Epithelial cell of esophagus (primary cell): ENCODE data around the gene ANO6.

Source experiments
- DNase-seq: peaks from one replicate; pipeline ENCODE4 v3.0.0; 2010; ENCODE audit warnings: low read depth
- H3K4me3 ChIP-seq: 2 replicates; pipeline ENCODE4 v1.5.1; 2011; ENCODE audit warnings: mild to moderate bottlenecking, low read length, control low read depth
- TF ChIP-seq, protein P1 (sequence below): IDR thresholded peaks from 2 replicates; pipeline ENCODE4 v1.5.1; 2011; ENCODE audit warnings: low read depth, mild to moderate bottlenecking, low read length, control low read depth, inconsistent platforms; ENCODE audit not compliant: insufficient read depth; ENCODE audit errors: missing control alignments

The ANO6 gene

DNA sequence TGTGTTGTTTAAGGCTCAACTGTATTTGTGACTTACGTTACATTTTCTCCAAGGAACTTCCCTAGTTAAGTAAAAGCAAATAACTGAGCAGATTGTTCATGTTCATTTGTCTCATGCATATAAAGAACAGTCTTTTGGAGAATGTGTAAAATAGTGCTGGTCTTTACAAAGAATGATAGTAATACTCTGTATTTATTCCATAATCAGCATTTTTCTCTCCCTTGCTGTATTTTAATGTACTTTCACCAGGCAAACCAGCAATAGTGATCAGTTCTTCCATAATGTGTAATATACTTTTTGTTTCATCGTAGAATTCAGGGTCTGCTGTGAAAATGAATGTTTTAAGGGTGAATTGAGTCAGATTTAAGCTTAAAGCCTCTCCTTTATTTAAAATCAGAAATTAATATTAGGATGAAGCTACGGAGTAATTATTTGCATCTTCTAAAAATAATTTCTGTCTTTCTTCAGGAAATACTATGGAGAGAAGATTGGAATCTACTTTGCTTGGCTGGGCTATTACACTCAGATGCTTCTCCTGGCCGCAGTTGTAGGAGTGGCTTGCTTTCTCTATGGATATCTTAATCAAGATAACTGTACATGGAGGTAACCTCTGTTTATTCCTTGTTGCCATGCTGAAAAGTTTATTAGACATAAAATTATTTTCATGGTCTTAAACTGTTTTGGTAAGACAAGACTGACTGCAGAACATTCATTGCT, 141.1 kb downstream of the ANO6 start:
- TF ChIP-seq, protein P1, sequence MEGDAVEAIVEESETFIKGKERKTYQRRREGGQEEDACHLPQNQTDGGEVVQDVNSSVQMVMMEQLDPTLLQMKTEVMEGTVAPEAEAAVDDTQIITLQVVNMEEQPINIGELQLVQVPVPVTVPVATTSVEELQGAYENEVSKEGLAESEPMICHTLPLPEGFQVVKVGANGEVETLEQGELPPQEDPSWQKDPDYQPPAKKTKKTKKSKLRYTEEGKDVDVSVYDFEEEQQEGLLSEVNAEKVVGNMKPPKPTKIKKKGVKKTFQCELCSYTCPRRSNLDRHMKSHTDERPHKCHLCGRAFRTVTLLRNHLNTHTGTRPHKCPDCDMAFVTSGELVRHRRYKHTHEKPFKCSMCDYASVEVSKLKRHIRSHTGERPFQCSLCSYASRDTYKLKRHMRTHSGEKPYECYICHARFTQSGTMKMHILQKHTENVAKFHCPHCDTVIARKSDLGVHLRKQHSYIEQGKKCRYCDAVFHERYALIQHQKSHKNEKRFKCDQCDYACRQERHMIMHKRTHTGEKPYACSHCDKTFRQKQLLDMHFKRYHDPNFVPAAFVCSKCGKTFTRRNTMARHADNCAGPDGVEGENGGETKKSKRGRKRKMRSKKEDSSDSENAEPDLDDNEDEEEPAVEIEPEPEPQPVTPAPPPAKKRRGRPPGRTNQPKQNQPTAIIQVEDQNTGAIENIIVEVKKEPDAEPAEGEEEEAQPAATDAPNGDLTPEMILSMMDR: no peak
- no peak for DNase-seq
- no peak overlapping the region for H3K4me3 ChIP-seq

DNA sequence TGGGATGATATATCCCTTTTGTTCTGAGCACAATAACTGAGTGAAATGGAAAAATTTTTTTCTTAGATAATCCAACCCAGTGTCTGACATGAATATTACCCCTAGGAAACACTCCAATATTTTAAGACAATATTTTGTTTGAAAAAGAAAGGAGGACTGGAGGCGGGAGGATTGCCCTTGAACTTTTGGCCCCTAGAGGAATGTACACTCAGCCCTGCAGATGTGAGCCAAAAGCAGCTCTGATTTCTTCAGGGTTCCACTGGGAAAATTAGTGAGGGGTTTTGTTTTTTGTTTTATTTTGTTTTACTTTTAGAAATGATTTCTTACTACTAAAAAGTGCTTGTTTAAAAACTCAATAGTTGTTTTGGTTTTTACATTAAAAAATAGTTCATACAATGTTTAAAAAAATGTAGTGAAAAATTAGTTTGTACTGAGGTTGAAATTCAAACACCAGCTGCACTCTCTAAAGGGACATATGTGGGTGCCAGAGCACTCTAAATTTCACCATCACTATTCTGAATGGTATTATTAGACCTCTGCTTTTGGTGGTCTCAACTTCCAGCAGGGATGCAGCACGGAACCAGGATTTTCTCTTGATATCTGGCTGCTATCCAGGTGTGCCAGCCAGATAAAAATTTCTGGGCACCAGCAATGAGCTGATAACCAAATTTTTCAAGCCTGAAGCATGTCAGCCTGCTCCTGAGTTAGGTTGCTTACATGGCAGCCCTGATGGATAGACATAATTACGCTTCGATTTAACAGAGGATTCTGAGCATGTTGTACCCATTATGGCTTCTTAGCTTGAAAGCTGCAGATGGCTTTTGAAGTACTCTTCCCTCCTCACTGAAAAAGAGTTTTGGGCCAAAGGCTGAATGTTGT, 141.9 kb downstream of the ANO6 start:
- H3K4me3 ChIP-seq: no peak overlapping the region
- TF ChIP-seq, protein P1: no peak
- no peak for DNase-seq

DNA sequence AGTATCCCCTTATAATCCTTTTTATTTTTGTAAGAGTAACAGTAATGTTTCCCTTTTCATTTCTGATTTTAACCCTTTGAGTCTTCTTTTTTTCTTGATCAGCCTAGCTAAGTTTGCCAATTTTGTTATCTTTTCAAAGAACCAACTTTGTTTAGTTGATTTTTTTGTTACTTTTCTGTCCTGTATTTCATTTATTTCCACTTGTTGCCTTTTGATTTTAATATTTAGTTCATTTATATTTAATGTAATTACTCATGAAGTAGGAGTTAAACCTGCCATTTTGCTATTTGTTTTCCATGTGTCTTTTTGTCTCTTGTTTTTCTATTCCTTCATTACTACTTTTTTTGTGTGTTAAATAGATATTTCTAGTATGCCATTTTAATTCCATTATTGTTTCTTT, 146.4 kb downstream of the ANO6 start:
- DNase-seq: no peak
- TF ChIP-seq, protein P1: no peak
- H3K4me3 ChIP-seq: no peak overlapping the region

DNA sequence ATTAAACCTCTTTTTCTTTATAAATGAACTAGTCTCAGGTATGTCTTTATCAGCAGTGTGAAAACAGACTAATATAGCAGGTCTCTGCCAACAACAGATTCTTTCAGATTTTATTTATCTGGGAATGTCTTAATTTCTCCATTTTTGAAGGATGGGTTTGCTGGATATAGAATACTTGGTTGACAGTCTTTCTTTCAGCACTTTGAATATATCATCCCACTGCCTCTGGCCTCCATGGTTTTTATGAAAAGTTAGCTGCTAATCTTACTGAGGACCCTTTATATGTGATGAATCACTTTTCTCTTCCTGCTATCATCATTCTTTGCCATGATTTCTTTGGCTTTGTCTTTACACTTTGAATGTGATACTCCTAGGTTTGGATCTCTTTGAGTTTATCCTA, 148.0 kb downstream of the ANO6 start:
- TF ChIP-seq, protein P1: no peak
- DNase-seq: no peak

DNA sequence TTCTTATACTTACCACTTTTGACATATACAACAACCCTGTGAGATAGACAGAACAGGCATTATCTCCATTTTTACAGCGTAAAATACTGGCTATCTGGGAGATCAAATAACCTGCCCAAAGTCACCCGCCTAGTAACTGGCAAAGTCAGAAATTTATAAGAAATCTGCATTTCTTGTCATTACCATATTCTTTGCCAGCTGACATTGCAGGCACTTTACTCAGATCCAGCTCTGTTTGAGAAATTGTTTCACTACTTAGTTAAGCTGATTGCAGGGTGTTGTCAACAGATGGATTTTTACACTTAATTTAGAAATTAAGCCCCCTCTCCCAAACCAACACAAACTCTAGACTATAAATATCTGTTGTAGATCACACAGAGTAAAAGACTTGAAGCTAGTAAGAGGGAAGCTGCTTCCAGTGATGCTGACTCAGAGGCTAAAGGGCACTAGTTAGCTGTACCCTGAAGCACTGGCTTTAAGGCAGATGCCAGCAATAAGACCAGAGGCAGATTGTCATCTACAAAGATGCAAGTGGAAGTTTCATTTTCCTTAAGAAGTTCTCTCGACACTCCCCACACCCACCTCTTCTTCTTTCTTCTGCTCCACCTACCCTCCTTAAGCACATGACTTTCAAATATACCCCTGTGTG, 153.1 kb downstream of the ANO6 start:
- DNase-seq: peak; percentile 16
- TF ChIP-seq, protein P1: no peak
- no peak overlapping the region for H3K4me3 ChIP-seq

More for the DNA sequence above, 148.0 kb downstream of the ANO6 start:
- no peak overlapping the region for H3K4me3 ChIP-seq

DNA sequence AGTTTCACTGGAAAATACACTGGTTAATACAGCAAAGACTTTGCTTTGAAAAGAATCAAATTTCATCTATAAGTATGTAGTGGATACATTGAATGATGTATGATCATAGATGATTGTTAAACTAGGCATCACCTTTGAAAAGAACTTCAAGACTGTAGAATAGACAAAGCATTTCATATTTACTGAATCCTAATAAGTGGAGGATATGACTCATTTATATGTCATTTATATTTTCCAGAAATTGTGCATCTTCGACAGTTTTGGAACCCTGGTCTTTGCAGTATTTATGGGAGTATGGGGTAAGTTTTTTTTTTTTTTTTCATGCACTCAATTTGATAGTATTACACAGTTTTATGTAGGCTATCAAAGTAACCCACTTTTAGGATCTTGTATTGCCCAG, 161.9 kb downstream of the ANO6 start:
- DNase-seq: no peak
- no peak overlapping the region for H3K4me3 ChIP-seq
- TF ChIP-seq, protein P1: no peak
